Inflammatory macrophage (primary cell): ENCODE measurements around the gene BPHL.
"Not testable (repeated sequence)": the region's sequence is repeated elsewhere in the genome, so short reads cannot be mapped to it uniquely, and the experiment has no call there.

Source experiments
- DNase-seq, 2 donors: peaks; one replicate each; pipeline ENCODE4 v3.0.0-alpha.2; 2020 to 2022
- total RNA-seq, 18 experiments: gene quantifications; one replicate each; lab custom pipeline; 2026; ENCODE audit warnings: mixed read lengths in 6 of 18, inconsistent platforms in 2 of 18; lab: John Stamatoyannopoulos, UW

Gene BPHL
- total RNA-seq = 3.2 to 12.3 (median 7.3) reads per million in 18 experiments

- DNase-seq = peak; percentile 96 to 97
Observed at GRCh38 chr6:3118353-3119039, at the start of gene BPHL. Gene BPHL (plus strand): TSS chr6:3118711. CDS start chr6:3118741, 30 bp downstream.

- no peak for DNase-seq
Observed at GRCh38 chr6:3071568-3071967, 46.9 kb upstream of the BPHL start.

GRCh38 chr6:3072798-3073197 lies 45.7 kb upstream of the BPHL start:
- no peak for DNase-seq

GRCh38 chr6:3073382-3073781 lies 45.1 kb upstream of the BPHL start:
- no peak for DNase-seq

- no peak for DNase-seq
Observed at GRCh38 chr6:3075772-3076113, 42.8 kb upstream of the BPHL start.

GRCh38 chr6:3076320-3076719 lies 42.2 kb upstream of the BPHL start:
- no peak for DNase-seq

GRCh38 chr6:3077430-3077829 lies 41.1 kb upstream of the BPHL start:
- DNase-seq = no peak

- DNase-seq = not testable (repeated sequence)
Observed at GRCh38 chr6:3078952-3079351, 39.6 kb upstream of the BPHL start.

- DNase-seq = no peak
Observed at GRCh38 chr6:3079682-3080081, 38.8 kb upstream of the BPHL start.

- peak; percentile 80 to 85 for DNase-seq
Observed at GRCh38 chr6:3081960-3082359, 36.6 kb upstream of the BPHL start.

- no peak for DNase-seq
Observed at GRCh38 chr6:3085074-3085473, 33.4 kb upstream of the BPHL start.

- DNase-seq = no peak
Observed at GRCh38 chr6:3086282-3086946, 32.1 kb upstream of the BPHL start.

GRCh38 chr6:3088446-3088845 lies 30.1 kb upstream of the BPHL start:
- no peak for DNase-seq

GRCh38 chr6:3088968-3089367 lies 29.5 kb upstream of the BPHL start:
- DNase-seq = no peak

GRCh38 chr6:3090013-3090412 lies 28.5 kb upstream of the BPHL start:
- no peak for DNase-seq

- DNase-seq = no peak
Observed at GRCh38 chr6:3094815-3095214, 23.7 kb upstream of the BPHL start.

- DNase-seq = no peak
Observed at GRCh38 chr6:3102875-3103274, 15.6 kb upstream of the BPHL start.

GRCh38 chr6:3108746-3109414 lies 9.6 kb upstream of the BPHL start:
- DNase-seq = no peak

GRCh38 chr6:3109761-3110160 lies 8.8 kb upstream of the BPHL start:
- DNase-seq = peak in 1 of 2 donors; percentile 29

GRCh38 chr6:3114377-3114776 lies 4.1 kb upstream of the BPHL start:
- DNase-seq = no peak

- DNase-seq = no peak
Observed at GRCh38 chr6:3117912-3118352, 579 bp upstream of the BPHL start.

GRCh38 chr6:3119040-3119723 lies 671 bp downstream of the BPHL start:
- no peak for DNase-seq

GRCh38 chr6:3120765-3121089 lies 2.2 kb downstream of the BPHL start:
- DNase-seq = no peak

GRCh38 chr6:3122823-3123182 lies 4.3 kb downstream of the BPHL start:
- DNase-seq = no peak
